A549 (cell line): Measurements from ENCODE around the gene HEG1.

Experiments
- EP300 ChIP-seq, 2 experiments: fragments of >200 bp; sonication (Bioruptor Twin); formaldehyde crosslinking; IDR thresholded peaks; 2 replicates in 1 of 2; 3 replicates in 1 of 2; pipeline ENCODE4 v1.6.1; 2016 to 2017
- POLR2A ChIP-seq: IDR thresholded peaks from 2 replicates; pipeline ENCODE4 v1.6.1; 2012; ENCODE audit warnings: mild to moderate bottlenecking, low read length
- TF ChIP-seq, protein P1 (sequence below): fragments of 450-650 bp; IDR thresholded peaks from 2 replicates; pipeline ENCODE4 v1.6.1; 2014; ENCODE audit warnings: antibody characterized with exemption
- TF ChIP-seq, protein P2 (sequence below): fragments of >200 bp; sonication (Bioruptor Twin); formaldehyde crosslinking; IDR thresholded peaks from 3 replicates; pipeline ENCODE4 v1.5.1; 2016
- TF ChIP-seq, protein P3 (sequence below): IDR thresholded peaks from 2 replicates; pipeline ENCODE4 v1.6.1; 2012
- TF ChIP-seq, protein P4 (sequence below): fragments of 200-600 bp; sonication (generic); IDR thresholded peaks from 2 replicates; pipeline ENCODE4 v1.6.1; 2016; ENCODE audit warnings: antibody characterized with exemption, mild to moderate bottlenecking, moderate library complexity

DNA sequence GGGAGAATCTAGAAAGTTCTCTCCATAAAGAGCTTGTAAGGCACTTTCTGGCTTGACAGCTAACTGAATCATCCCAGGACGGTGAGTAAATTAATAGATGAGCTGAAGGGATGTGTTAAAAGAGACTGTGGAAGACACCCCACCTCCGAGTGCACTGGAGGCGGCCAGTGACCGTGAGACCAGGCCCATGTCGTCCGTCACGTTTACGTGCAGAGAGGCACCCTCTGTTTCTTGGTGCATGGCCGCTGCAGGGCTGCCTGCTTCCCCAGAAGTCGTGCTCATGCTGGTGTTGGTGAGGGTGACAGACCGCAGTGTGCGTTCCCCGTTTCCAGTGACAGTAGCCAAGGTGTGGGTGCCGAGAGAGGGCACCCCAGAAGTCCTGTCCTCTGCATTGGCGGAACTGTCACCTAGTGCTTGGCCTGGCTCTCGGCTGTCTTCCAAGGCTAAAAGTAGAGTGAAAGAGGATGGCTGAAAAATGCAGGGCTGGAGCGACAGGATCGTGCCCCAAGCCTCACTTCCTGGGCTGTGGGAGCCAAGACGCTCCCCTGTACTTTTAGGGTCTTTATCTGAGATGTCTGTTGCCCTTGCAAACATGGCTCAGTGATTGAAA, 41.1 kb downstream of the HEG1 start:
- TF ChIP-seq, protein P1, sequence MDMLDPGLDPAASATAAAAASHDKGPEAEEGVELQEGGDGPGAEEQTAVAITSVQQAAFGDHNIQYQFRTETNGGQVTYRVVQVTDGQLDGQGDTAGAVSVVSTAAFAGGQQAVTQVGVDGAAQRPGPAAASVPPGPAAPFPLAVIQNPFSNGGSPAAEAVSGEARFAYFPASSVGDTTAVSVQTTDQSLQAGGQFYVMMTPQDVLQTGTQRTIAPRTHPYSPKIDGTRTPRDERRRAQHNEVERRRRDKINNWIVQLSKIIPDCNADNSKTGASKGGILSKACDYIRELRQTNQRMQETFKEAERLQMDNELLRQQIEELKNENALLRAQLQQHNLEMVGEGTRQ, result no peak
- TF ChIP-seq, protein P2, sequence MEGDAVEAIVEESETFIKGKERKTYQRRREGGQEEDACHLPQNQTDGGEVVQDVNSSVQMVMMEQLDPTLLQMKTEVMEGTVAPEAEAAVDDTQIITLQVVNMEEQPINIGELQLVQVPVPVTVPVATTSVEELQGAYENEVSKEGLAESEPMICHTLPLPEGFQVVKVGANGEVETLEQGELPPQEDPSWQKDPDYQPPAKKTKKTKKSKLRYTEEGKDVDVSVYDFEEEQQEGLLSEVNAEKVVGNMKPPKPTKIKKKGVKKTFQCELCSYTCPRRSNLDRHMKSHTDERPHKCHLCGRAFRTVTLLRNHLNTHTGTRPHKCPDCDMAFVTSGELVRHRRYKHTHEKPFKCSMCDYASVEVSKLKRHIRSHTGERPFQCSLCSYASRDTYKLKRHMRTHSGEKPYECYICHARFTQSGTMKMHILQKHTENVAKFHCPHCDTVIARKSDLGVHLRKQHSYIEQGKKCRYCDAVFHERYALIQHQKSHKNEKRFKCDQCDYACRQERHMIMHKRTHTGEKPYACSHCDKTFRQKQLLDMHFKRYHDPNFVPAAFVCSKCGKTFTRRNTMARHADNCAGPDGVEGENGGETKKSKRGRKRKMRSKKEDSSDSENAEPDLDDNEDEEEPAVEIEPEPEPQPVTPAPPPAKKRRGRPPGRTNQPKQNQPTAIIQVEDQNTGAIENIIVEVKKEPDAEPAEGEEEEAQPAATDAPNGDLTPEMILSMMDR, result no peak
- no peak for TF ChIP-seq EP300 (IDR thresholded peaks at IDR 0.05)
- TF ChIP-seq, protein P3, sequence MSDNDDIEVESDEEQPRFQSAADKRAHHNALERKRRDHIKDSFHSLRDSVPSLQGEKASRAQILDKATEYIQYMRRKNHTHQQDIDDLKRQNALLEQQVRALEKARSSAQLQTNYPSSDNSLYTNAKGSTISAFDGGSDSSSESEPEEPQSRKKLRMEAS, result no peak
- TF ChIP-seq, protein P4, sequence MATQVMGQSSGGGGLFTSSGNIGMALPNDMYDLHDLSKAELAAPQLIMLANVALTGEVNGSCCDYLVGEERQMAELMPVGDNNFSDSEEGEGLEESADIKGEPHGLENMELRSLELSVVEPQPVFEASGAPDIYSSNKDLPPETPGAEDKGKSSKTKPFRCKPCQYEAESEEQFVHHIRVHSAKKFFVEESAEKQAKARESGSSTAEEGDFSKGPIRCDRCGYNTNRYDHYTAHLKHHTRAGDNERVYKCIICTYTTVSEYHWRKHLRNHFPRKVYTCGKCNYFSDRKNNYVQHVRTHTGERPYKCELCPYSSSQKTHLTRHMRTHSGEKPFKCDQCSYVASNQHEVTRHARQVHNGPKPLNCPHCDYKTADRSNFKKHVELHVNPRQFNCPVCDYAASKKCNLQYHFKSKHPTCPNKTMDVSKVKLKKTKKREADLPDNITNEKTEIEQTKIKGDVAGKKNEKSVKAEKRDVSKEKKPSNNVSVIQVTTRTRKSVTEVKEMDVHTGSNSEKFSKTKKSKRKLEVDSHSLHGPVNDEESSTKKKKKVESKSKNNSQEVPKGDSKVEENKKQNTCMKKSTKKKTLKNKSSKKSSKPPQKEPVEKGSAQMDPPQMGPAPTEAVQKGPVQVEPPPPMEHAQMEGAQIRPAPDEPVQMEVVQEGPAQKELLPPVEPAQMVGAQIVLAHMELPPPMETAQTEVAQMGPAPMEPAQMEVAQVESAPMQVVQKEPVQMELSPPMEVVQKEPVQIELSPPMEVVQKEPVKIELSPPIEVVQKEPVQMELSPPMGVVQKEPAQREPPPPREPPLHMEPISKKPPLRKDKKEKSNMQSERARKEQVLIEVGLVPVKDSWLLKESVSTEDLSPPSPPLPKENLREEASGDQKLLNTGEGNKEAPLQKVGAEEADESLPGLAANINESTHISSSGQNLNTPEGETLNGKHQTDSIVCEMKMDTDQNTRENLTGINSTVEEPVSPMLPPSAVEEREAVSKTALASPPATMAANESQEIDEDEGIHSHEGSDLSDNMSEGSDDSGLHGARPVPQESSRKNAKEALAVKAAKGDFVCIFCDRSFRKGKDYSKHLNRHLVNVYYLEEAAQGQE, result no peak
- TF ChIP-seq POLR2A, result no peak
